NCI-H1694 treated with DMSO at 0.1 percent for 48 hours (cell line): ENCODE results near the gene MAPK13.
A peak's percentile ranks its signal among the peaks of the same experiment; 100 is the strongest.
"Not testable (repeated sequence)": the region's sequence is repeated elsewhere in the genome, so short reads cannot be mapped to it uniquely, and the experiment has no call there.

Experiments used
- DNase-seq: peaks from one replicate; lab custom pipeline; 2025; lab: John Stamatoyannopoulos, UW

MAPK13 gene

DNA sequence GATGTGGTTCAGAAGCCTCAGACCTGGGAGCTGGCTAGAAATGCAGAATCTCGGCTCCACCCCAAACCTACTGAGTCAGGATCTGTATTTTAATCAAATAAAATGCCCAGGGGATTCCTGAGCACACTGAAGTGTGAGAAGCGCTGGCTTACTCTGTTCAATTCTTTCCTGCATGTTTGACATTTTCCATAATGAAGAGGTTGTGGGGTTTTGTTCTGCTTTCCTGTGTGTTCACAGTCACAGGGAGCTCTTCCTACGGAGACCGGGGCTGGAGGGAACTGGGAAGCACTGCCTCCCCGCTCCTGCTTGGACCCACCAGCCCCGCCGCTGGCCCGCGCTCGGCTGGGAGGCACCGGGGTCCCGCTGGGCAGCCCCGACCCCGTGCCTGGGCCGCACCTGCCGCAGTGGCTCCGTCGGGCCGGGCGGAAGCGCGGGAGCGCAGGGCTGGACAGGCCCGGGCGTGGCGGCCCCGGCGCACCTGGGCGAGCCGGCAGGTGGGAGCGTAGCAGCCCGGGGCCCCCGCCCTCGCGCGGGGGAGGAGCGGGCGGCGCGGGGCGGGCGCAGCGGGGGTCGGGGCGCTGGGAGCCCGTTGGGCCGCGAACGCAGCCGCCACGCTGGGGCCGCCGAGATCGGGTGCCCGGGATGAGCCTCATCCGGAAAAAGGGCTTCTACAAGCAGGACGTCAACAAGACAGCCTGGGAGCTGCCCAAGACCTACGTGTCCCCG is at the start of gene MAPK13:
Gene MAPK13, plus strand, starts transcription at position 573 of the 726 bp plus-strand sequence. Its CDS starts 70 bp downstream, at position 643.
- DNase-seq = no peak

DNA sequence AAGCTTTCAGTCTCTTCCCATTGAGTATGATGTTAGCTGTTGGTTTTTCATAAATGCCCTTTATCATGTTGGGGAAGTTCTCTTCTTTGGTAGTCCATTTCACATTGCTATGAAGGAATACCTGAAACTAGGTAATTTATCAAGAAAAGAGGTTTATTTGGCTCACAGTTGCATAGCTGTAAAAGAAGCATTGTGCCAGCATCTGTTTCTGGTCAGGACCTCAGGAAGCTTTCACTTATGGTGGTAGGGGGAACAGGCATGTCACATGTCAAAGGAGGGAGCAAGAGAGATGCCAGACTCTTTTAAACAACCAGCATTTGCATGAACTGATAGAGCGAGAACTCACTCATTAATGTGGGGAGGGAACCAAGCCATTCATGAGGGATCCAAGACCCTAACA is 48.0 kb upstream of the MAPK13 start:
- no peak for DNase-seq

DNA sequence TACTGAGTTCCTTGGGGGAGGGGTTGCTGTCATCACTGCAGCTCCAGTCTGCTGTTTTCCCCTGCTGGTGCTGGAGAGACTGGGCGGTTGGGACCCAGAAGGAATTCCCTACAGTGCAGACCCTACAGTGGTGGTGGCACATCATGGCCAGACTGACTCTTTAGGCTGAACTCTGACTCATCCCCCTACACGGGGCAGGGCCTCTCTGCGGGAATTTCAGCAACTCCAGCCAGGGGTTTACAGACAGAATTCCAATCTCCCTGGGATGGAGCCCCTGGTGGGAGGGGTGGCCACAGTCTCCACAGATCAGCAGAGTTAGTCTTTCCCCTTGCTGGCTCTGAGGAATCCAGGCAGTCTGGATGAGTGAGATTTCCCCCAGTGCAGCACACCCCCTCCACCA is 46.9 kb upstream of the MAPK13 start:
- DNase-seq = no peak

DNA sequence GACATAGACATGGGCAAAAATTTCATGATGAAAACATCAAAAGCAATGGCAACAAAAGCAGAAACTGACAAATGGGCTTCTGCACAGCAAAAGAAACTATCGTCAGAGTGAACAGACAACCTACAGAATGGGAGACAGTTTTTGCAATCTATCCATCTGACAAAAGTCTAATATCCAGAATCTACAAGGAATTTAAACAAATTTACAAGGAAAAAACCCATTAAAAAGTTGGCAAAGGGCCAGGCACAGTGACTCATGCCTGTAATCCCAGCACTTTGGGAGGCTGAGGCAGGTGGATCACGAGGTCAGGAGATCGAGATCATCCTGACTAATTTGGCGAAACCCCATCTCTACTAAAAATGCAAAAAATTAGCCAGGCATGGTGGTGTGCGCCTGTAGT is 42.1 kb upstream of the MAPK13 start:
- DNase-seq = not testable (repeated sequence)

DNA sequence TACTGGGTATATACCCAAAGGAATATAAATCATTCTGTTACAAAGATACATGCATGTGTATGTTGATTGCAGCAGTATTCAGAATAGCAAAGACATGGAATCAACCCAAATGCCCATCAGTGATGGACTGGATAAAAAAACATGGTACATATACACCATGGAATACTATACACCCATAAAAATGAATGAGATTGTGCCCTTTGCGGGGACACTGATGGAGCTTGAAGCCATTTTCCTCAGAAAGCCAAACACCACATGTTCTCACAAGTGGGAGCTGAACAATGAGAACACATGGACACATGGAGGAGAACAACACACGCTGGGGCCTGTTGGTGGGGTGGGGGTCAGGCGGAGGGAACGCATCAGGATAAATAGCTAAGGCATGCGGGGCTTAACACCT is 41.3 kb upstream of the MAPK13 start:
- no peak for DNase-seq

DNA sequence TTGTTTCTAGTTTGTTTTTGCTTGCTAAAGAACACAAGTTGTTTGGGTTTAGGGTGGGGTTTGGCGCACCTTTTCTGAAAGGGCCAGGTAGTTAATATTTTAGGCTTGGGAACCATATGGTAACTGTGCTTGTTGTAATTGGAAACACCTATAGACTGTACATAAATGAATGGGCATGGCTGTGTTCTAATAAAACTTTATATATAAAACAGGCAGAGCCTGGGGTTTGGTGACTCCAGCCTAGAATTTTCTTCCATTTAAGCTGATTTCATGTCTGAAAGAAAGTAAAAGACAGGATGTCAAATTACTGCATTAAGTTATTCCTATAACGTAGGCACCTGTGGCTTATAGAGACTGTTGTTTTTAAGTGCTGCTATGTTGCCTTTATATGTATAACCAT is 36.1 kb upstream of the MAPK13 start:
- no peak for DNase-seq

DNA sequence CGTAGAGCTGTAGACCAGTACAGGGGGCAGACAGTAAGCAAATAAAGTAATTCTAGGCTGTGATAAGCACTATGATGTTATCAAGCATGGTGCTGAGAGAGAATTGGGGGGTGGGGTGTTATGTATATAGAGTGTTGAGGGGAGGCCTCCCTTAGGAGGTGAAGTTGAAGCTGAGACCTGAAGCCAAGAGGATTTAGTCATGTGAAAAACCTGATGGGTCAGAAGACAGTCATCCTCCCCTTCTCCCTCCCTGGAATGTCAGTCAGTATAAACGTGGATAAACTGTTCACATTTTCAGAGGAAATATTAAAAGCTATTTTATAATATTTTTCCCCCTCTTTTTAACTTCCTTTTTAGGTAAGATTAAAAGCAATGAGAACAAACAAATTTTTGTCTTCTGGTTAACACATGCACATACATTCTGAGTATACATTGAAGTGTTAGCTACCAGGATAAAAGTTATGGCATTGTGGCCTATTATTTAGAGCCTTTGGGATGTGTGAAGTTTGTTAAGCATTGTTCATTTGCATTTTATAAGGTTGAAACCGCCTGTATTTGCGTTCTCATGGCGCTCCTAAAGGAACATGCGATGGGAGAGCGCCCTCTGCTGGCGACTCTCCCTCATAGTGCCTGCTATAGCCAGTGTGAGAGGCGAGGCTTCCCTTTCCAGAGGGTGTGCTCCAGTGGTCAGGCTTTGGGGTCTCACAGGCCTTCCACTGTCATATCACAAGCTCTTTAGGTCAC is 35.4 kb upstream of the MAPK13 start:
- peak; percentile 59 for DNase-seq

DNA sequence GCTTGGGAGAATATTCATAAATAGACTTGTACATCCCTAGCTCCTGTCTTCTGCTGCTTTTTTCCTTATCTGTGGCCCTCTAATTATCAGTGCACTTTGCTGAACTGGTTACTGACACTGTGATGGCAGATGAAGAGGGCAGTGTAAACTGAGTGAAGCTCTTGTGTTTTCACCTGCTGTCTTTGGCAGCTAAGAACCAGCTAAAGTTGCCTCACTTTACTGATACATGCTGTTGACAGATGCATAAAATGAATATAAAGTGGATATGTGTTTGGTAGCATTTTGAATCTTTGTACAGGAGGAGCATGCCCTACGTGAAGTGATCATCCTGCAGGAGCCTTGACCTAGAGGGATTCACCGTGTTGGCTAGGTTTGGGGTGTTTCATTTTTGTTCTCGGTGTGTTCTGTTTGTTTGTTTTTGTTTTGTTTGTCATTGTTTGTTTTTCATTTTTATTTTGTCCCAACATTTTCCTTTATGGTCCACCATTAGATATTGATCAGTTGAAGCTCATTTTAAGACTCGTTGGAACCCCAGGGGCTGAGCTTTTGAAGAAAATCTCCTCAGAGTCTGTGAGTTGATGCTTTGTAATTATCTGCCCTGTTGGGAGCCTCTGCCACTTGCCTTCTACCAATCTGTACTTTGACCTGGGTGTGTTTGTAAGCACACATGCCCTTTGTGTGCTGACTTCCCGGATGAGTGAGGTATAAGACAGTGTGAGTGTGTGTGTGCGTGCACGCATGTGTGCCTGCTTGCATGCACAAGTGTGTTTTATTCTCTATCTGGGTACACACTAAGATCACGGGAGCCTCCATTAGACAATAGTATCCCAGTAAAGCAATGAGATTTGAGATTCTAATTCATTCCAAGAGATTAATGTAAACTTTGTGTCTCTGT is 34.6 kb upstream of the MAPK13 start:
- DNase-seq = no peak

DNA sequence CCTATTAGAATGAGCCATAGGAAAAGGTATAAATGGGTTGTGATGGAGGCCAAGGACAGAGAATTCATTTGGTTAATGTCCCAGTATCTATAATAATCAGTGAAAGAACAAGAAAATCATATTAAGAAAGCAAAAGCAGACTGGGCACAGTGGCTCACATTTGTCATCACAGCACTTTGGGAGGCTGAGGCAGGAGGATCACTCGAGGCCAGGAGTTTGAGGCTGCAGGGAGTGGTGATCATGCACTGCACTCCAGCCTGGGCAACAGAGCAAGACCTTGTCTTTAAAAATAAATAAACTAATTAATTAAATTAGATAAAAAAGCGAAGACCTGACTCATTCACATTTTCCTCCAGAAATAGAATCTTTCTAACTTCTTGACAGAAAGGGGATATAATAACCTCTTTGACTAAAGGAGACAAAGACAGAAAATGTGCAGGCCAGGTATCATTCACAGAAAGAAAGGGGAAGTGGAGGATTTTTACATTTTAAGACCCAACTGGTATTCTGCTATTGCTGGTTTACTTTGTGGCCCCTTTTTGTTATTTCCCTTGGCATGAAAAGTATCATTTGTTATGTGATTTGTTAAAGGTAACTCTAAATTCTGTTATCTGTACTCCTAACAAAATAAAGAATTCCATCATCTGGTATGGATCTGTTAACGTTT is 31.9 kb upstream of the MAPK13 start:
- DNase-seq = no peak

DNA sequence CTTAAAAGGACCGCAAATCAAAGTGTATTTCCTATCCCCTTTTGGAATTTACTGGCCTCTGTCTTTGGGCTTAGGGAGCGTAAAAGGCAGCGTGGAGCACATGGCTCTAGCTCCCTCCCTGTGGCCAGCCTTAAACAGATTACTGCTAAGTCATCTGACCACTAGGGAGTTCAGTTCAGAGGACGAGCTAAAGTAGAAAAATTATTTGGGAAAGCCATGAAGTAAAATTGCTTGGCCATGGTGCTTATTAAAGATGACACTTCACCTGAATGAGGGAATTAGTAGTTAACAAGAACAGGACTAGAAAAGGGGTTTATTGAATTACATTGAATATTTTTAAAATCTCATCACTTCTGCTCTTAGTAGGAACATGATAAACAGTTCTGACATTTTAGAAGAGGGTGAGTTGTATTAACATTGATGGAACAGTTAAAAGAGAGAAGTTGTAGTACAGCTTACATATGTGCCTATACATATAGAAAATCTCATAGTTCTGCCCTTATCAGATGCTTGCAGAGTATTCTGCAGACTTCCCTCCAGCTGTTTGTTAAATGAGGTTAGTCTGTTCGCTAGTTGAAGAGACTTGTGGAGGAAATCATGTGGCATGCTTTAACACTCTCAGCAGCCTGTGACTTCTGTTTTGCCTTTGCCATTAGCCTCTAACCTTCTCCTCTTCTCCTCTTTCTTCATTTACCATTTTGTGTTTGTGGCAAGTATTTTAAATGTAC is 31.2 kb upstream of the MAPK13 start:
- no peak for DNase-seq

DNA sequence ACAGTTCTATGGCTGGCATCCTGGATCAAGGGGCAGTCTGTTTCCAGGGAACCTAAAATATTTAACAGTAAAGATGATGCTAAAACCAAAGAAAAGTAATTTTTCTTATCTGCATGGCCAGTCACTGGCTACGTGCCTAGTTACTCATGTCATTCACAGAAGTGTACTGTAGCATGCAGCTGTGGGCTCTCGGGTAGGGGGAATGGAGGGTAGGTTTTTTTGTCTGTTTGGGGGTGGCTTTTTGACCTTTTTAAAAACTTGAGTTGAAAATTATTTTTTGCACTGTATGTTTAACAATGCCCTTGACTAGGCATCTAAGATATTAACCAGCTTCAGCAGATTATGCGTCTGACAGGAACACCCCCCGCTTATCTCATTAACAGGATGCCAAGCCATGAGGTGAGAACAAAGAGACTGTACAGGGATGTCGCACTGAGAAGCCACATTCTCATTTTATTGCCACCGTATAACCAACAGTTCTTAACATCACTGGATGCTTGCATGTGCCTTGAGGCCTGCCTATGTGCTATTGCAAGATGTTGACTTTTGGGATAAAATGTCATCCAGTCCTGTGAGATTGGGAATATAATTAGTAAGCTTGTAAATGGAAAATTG is 30.3 kb upstream of the MAPK13 start:
- no peak for DNase-seq

DNA sequence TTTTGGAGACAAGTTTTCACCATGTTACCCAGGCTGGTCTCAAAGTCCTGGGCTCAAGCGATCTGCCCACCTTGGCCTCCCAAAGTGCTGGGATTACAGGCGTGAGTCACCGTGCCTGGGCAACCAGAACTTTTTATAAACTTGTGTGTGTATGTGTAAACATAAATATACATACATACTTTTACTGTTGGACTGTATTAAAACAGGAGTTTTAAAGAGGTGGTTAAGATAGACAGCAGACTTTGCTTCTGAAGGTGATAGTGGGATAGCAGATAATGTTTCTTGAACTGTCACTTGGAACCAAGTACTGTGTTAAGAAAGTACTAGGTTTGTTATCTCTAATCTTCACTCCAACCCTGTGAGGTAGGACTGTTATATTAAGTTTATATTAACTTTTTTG is 28.6 kb upstream of the MAPK13 start:
- no peak for DNase-seq

DNA sequence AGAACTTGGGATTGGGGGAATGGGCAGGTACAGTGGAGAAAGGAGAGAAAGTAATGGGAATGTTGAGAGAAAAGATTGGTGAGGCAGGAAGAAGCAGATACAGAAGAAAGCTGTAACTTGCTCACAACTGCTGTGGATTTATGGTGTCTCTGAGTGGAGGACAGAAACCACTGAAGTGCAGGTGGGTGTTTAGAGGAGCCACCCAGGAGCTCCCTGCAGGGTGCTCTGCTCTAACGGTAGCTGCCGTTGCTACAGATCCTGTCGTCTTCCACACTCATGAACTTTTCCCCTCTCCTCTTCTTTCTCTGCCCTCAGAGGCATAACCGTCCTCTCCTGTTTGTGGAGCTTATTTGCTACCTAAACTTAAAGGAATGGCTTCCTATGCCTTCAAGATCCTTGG is 27.5 kb upstream of the MAPK13 start:
- no peak for DNase-seq

DNA sequence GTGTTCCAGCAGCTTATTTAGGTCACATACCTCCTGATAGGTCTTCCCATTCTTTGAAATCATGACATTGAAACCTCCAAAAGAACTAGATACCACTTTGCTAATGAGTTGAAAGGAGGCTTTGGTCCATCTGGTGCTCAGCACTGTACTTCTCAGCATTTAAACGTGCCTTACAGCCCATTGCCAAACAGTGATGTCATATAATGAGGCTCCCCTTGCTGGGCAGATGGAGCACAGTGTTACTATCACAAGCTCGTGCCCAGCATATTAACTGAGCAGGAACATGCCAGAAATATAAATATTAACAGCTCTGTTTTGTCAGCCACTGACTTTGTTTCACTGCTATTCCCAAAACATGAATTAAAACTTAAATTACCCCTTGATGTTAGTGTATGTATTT is 25.5 kb upstream of the MAPK13 start:
- DNase-seq = peak; percentile 88

DNA sequence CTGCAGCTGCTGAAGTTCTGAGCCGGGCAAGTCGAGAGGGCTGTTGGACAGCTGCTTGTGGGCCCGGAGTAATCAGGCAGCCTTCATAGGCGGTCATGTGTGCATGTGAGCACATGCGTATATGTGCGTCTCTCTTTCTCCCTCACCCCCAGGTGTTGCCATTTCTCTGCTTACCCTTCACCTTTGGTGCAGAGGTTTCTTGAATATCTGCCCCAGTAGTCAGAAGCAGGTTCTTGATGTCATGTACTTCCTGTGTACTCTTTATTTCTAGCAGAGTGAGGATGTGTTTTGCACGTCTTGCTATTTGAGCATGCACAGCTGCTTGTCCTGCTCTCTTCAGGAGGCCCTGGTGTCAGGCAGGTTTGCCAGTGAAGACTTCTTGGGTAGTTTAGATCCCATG is 21.2 kb upstream of the MAPK13 start:
- no peak for DNase-seq

DNA sequence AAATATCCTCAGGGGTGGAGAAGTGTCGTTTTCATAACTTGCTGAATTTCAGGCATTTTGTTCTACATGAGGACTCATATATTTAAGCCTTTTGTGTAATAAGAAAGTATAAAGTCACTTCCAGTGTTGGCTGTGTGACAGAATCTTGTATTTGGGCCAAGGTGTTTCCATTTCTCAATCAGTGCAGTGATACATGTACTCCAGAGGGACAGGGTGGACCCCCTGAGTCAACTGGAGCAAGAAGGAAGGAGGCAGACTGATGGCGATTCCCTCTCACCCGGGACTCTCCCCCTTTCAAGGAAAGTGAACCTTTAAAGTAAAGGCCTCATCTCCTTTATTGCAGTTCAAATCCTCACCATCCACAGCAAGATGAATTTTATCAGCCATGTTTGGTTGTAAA is 20.3 kb upstream of the MAPK13 start:
- DNase-seq = no peak

DNA sequence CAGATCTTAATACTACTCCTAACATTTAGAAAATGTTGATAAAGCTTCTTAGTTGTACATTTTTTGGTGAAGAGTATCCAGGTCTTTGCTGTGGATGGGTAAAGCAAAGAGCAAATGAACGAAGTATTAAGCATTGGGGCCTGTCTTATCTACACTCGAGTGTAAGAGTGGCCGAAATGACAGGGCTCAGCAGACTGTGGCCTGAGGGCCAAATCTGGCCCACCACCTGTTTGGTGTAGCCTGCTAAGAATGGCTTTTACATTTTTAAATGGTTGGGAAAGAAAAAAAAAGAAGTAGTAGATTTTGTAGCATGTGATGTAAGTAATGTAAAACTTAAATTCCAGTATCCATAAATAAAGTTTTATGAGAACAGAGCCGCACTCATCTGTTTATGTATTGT is 19.4 kb upstream of the MAPK13 start:
- DNase-seq = no peak

DNA sequence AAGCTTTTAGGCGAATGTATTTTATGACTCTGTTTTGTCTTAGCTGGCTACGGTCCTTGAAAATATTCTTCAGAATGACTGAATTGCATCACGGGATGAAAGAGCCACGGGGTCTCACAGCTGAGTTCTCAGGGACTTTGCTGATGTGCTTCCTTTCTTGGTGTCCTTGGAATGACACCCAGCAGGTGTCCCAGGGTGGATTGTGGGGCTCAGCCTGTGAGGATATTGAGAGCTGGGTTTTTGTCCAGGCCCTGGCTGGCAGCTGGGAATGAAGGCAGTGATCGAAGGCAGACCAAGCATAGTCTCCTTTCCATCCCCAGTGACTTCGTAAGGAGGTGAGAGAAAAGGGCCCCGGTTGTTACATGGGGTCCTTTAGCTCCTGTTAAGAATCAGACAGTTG is 18.8 kb upstream of the MAPK13 start:
- DNase-seq = no peak

DNA sequence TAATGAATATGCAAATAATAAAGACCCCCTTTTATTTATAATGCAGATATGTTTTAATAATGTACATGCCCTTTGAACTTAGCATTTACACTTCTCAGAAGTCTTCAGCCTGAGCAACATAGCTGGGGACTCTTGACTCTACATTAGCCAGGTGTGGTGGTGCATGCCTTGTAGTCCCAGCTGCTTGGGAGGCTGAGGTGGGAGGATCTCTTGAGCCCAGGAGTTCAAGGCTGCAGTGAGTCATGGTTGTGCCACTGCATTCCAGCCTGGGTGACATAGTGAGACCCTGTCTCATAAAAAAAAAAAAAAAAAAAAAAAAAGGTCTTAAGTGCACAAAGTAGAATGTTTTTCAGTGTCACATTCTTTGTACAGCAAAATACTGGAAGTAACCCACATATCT is 17.3 kb upstream of the MAPK13 start:
- no peak for DNase-seq

DNA sequence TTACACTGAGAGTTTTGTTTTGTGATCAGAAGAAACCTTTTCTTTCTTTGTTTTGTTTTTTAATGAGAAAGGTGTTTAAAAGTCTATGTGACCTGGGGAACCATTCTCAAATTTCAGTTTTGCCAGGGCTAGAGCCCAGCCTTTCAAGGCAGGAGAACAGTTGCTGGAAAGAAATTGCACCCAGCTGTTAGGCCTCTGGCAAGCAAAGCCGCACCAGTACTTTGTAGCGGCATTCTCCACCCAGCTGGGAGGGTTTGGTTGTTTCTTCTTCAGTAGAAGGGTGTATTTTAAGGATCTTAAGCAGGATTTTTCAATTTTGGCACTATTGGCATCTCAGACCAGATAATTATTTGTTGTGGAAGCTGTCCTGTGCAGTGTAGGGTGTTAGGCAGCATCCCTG is 16.6 kb upstream of the MAPK13 start:
- no peak for DNase-seq

DNA sequence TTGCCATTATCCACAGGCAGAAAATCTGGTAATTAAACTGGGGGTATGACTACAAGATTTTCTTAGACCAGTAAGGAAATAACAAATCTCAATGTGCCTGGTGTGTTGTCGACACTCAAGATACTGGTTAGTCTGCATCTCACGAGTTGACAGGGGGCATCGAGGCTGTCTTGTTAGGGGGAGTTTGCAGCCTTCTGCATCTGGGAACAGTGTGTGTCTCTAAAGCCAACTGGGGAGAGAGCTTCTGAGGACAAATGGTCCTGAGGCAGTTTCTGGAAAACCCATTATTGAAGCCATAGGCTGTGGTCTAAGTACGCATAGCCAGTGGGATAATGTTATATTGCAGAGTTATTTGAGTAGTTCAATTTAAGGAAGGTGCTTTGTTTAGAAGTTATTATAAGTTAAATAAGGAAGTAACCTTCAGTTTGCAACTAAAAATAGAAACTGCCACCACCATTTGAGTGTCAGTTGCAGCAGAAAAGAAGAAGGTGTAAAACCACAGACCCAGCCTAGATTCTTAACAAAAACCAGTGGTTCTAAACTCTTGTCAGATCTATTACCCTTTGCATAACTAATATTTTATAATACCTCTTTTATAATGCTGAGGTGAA is 15.4 kb upstream of the MAPK13 start:
- no peak for DNase-seq
